GM19452 (cell line): ENCODE results near the gene ANKRD6.
"Not testable (repeated sequence)": the region's sequence is repeated elsewhere in the genome, so short reads cannot be mapped to it uniquely, and the experiment has no call there.

Experiments
- ATAC-seq: cut with Tn5 transposase; IDR thresholded peaks from one replicate; pipeline ENCODE4 v1.9.1; 2021; ENCODE audit not compliant: unreplicated experiment

The ANKRD6 gene

DNA sequence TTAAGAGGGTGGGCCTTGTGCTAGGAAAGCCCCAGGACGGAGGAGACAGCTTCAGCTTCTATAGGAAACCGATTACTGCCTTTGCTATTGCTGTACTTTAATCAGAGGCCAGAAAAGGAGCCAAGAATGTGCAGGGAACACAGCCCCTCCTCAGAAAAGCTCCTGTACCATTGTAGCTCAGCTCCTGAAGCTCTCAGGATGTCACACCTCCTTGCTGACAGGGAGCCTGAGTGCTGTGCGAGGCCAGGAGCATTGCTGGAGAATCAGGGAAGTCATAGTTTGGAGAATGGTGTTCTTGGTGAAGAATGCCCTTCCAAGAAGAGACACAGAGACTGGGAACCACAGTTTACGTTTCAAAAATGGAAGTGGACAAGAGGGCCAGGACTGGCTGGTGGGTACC is 158.8 kb downstream of the ANKRD6 start:
- ATAC-seq = no peak

DNA sequence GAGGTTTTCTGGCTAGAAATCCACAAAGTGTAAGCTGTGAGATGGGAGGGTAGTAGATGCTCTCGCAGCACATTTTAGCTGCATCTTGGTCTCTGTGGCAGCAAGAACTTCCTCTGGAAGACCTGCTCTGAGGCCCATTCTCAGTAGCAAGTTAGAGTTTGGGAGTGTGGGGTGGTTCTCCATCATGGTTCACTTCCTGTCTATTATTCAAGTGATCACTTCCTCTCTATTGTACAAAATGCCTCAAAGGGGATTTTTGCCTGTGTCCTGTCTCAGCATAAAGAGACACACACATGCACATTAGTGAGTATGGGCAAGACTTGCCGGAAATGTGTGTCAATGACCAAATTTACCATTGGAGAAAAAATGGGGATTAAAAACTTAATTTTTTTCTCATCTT is 163.1 kb downstream of the ANKRD6 start:
- ATAC-seq = peak; percentile 94

DNA sequence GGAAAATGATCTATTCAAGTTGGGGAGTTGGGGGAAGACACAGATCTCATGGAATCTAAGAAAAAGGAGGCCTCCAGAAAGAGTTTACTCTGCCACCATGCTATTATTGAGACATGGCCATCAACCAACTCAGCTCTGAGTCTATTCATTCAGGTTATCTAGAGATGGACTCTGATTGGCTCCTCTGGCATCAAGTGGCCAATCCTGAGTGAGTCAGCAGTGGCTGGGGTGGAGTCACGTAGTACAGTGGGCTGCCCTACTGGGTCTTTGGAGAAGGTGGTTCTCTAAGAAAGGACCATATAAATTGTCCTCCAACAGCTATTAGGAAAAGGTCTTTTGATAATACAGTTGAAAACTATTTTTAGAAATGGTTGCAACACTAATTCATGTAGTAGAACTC is 163.5 kb downstream of the ANKRD6 start:
- no peak for ATAC-seq

DNA sequence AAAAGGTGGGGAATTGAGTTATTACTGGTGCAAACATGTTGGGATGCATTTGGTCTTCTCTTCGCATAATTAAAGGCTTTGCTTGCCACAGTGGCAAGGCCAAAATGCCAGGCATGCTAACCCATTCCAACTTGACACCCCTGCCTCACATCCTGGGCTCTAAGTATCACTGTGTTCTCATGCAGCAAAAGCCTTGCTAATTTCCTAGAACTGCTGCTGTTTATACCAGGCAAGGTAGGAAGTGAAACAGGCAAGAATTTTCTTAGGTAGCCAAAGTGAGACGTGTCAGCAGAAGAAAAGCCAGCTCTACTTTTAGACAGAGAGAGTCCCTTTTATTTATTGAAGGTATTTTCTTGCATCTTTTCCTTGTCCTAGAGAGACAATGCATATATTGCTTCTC is 164.4 kb downstream of the ANKRD6 start:
- ATAC-seq = no peak

DNA sequence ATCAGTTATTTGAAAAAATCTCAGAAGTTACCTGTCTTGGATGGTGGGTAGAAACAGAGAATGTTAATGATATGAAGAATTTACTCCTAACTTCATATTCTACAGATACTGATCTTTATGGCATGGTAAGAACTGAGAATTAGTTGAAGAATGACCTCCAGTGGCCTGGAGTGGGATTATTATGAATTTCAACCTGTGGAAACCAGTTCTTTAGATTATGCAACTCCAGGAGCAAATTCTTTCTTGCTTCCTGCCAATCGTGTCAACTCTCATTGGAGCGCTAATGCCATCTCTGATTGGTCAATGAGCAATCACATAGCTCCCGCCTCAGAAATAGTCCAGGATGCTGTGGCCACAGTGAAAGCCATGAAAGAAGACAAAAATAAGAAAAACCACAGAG is 165.0 kb downstream of the ANKRD6 start:
- ATAC-seq = no peak

DNA sequence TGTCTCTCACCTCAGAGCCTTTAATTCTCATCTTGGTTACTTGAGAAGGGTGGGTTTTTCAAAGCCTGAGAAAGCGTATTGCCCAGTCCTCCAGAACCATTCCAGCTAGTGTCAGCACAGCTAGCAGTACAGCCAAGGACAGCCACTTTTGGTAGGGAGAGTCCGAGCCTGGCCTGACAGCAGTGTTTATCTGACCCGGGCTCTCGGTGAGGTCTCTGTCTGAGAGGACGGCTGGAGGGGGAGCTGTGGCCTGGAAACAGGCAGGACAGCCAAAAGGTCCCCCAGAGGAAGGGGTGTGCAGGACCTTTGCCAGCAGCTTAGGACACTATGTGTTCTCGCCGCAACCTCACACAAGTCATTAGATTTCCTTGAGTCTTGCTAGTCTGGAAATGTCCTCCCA is 166.8 kb downstream of the ANKRD6 start:
- no peak for ATAC-seq

DNA sequence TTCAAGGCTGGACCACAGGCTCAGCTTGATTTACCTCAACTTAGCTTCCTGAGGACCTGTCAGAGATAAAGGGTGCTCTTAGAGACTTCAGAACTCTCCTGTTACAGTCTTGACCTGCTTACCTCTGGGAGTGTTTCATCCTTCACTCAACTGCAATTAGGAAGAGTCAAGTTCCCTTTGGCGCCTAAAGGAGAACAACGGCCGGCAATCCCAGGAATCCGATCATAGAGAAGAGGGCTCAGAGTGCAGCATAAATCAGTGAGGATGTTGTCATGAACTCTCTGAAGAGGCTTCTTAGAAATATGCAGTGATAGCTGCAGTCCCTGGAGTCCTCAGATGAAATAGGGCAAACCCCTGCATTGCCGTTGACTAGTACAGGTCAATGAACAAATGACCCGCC is 169.2 kb downstream of the ANKRD6 start:
- no peak for ATAC-seq

DNA sequence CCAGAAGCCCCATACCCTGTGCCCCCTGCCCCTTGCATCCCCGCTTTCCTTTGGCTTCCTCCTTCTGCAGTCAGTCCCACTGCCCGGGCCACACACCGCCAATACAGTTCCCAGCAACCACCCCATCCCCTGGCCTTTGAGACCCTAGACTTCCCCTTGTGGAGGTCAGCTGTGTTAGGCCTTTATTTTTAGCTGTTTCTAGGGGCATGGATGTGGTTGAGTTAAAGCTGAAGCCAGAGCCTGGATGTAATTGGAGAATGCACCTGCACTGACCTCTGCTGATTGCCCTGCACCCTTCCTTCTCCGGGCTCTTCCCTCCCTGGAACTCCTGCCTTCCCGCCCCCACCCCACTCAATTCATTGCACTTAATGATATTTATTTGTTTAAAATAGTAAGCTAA is 171.7 kb downstream of the ANKRD6 start:
- no peak for ATAC-seq

DNA sequence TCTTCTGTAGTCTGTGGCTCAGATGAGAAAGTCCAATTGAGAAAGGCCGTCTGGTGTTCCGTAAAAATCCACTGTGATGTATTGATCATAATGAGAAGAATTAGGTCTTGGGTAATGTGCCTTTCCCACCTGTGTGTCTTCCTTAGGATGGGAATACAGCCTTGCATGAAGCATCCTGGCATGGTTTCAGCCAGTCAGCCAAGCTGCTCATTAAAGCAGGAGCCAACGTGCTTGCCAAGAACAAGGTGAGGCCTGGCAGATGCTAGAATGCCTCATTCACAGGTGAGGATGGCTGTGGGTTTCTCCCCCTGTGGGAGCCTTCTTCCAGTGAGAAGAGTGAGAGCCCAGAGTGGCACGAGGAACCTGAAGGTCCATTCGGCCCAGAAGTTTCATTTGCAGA is 172.9 kb downstream of the ANKRD6 start:
- ATAC-seq = no peak

DNA sequence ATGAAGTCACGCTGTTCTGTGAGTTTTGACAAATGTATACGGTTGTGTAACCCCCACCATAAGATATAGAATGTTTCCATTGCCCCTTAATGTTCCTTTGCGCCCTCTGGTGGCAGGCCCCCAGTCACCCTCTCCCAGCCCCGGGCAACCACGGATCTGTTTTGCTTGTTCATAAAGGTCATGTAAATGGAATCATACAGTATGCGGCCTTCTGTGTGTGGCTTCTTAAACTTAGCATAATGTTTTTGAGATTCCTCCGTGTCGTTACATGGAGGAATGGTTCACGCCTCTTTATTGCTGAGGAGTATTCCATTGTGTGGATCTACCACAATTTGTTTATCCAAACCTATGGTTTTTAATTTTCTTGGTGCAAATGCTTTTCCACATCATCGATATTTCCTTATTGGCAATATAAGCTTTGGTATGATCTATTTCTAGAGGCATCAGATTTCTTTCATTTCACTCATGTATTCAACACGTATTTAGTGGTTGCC is 177.2 kb downstream of the ANKRD6 start:
- ATAC-seq = no peak

DNA sequence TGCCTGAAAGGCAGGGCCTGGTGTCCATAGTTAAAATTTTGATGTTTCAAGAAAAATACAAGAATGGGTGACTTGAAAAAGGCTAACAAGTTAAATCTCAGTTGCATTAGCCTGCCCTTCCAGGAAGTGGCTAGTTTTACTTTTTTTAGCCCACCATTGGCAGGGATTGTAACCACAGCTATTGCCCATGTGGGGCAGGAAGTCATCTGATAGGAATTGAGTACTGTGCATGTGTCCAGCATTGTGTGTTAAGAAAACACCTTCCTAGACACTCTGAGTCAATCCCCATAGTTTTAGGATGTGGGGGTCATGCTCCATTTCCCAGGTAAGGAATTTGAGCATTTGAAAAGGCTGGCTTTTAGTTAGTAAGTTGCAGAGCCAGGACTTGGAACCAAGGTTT is 178.7 kb downstream of the ANKRD6 start:
- ATAC-seq = no peak

DNA sequence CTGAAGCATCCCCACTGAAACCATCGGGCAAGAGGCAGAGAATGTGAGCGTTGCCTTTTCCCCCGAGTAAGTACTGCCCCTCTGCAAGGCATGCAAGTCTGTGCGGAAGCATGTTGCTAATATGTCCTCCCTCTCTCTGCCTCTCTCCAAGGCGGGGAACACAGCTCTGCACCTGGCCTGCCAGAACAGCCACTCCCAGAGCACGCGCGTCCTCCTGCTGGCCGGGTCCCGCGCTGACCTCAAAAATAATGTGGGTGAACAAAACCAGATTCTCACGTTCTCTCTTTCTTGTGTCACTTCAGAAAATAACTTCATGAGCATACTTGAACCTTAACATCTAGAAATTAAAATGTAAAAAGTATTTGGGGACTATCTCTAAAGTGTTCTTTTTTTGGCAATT is 179.2 kb downstream of the ANKRD6 start:
- no peak for ATAC-seq

DNA sequence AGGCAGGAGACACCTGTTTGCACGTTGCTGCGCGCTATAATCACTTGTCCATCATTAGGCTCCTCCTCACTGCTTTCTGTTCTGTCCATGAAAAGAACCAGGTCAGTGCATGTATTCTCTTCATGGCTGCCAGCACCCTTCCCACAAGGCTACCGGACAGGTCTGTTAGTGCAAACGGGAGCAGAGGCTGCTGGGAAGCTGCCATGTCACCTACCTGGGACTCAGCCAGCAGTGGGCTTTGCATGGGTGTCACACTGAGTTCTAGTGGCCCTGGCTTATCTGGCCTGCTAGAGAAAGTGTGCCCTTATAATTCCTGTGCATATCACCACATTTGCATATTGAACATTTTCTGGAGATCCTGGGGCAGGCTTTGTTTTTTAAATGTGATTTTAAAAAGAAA is 180.8 kb downstream of the ANKRD6 start:
- no peak for ATAC-seq

DNA sequence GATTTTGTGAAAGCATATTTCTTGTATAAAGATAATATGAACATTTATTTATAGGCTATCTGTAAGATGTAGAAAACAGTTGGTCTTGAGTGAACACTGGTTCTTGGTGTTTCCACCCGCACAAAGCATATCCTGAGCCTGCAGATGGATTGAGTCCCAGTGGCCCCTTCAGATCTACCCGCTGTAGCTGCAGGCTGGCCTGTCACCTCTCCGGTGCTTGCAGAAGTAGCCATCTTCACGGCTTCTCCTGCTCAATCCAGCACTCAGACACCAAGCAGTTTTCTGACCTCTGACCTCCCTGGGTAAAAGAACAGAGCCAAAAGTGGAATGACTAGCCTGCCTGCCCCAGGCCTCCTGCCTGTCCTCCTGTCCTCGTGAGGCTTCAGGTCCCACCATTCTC is 182.9 kb downstream of the ANKRD6 start:
- no peak for ATAC-seq

DNA sequence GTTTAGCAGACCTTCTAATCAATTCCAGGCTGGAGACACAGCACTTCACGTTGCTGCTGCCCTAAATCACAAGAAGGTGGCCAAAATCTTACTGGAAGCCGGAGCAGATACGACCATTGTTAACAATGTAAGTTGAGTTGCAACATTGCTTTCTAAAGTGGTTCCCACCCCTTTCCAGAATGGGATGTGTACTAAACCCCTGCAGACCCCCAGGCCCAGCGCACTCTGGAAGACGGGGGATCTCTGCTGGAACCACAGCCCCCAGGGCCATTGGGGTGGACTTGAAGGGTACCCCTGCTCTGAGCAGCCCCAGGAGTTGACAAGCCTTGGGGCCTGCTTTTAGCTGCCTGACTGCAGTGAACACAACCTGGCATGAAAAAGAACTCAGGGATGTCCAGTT is 183.6 kb downstream of the ANKRD6 start:
- ATAC-seq = no peak

DNA sequence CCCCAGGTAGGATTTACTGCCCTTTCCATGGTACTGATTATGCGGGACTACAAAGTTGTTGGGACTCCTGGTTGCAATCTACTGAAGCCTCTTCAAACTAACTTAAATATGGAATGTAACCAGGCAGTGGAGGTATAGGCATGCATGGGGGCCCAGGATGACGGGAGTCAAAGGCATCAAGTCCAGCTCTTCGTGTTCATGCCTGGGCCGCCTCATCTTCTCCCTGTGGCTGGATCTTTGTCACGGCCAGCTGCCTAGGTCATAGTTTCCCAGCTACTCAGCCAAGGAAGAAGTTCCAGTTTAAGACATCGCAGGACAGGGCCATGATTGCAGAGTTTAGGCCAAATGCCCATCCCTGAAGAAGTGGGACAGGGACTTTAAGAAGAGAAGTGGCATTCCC is 185.1 kb downstream of the ANKRD6 start:
- no peak for ATAC-seq

DNA sequence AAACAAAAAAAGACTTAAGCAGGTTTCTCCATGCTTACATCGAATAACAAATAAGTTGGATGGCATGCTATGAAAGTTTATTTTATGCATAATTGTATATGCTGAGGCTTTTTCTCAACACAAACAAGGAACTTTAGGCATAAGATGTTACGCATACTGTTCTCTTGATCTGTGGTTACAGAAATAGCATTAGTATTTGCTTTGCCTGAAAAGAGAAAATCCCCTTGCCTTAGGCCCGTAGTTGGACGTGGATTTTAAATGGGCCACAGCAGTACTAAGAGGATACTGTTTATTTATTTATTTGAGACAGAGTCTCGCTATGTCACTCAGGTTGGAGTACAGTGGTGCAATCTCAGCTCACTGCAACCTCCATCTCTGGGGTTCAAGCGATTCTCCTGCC is 186.6 kb downstream of the ANKRD6 start:
- ATAC-seq = no peak

DNA sequence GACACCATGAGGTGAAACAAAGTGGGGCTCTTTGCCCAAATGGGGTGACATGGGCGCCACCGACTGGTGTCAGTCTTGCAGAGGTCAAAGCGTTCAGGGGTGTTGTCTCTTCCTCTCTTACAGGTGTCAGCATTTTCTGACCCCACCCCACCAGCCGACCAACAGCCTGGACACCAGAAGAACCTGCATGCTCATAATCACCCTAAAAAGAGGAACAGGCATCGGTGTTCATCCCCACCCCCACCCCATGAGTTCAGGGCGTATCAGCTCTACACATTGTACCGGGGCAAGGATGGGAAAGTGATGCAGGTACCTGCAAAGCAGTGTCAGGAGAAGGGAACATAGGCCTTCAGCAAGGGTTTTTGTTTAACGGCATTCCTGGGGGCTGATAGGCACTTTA is 190.8 kb downstream of the ANKRD6 start:
- no peak for ATAC-seq

DNA sequence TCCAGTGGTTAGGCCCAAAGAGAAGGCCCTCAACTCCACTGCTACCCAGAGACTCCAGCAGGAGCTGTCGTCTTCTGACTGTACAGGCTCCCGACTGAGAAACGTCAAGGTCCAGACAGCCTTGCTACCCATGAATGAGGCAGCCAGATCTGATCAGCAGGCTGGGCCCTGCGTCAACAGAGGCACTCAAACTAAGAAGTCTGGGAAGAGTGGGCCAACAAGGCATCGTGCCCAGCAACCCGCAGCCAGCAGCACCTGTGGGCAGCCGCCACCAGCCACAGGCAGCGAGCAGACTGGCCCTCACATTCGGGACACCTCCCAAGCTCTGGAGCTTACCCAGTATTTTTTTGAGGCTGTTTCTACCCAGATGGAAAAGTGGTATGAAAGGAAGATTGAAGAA is 197.5 kb downstream of the ANKRD6 start:
- no peak for ATAC-seq

DNA sequence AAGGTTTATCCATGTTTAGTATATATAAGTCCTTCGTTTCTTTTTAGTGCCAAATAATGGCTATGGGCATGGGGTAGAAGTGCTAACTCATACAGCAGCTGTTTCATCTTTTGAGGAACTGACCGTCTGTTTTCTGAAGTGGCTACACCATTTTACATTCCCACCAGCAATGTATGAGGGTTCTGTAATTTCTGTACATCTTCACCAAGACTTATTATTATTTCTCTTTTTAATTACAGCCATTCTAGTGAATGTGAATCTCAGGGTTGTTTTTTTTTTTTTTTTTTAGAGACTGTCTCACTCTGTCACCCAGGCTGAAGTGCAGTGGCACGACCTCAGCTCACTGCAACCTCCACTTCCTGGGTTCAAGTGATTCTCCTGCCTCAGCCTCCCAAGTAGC is 203.5 kb downstream of the ANKRD6 start:
- ATAC-seq = not testable (repeated sequence)

DNA sequence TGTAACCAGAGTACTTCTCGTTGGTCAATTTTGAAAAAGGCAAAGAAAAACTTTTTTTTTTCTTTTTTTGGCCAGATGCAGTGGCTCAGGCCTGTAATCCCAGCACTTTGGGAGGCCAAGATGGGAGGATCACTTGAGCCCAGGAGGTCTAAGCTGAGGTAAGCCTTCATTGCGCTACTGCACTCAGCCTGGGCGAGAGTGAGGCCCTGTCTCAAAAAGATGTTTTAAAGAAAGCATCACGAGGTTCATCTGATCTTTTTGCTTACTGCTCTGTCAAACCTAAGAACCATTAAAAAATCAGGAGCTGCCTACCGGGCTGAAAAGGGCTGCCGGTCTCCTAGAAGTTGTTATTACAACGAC is 205.0 kb downstream of the ANKRD6 start:
- peak; percentile 0 for ATAC-seq

DNA sequence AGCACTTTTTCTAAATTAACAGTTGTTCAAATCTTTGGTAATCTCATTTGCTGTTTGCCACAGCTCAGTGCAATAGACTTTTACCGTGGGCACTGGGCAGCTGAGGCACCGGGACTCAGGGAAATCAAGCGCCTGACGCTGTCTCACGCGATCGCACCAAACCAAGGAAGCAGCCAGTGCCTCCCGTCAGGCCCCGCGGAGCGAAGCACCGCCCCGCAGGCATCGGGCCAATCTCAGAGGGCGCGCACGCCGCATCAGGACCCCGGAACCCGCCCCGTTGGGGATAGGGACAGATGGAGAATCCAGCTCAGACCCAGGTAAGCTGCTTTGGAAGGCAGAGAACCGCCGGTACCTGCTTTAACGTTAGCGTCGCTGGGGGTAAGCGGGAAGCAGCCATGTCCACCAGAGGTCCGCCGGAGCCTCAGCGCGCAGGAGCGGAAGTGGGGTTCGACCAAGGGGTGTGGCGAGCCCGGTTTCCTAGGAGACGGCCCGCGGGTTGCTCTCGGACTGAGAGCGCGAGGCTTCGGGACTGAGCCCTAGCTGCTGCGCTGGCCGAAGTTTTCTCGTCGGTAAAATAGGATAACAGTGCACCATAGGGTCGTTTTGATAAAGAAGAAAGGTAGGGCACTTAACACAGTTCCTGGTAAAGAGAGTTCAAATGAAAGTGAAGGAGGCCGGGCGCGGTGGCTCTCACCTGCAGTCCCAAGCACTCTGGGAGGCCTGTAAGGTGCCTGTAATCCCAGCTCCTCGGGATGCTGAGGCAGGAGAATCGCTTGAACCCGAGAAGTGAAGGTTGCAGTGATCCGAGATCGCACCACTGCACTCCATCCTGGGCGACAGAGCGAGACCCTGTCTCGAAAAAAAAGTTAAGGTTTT is 205.6 kb downstream of the ANKRD6 start, which contains the start of gene LYRM2:
TSS of gene LYRM2 (minus strand) at position 428 of the 876 bp plus-strand sequence. CDS start at position 397, 31 bp downstream.
- ATAC-seq = peak; percentile 99

DNA sequence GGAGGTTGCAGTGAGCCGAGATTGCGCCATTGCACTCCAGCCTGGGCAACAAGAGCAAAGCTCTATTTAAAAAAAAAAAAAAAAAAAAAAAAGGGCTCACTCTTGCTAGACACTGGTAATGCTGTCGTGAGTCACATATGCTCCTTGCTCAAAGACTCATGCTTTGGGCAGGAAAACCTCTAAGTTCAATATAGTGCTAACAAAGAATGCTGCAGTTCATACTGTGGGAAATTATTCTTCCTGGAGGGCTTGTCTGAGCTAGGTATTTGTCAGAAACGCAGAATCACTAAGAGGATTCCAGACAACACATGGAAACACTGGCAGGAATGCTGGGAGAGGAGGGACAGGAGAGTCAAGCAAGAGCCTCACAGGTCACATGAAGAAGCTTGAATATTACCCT is 207.9 kb downstream of the ANKRD6 start:
- ATAC-seq = no peak
